Amygdala (tissue), 56 donors: ENCODE data around the gene MTA1.

ENCODE experiments used
- DNase-seq, 56 donors: peaks; one replicate each; lab custom pipeline; 2025; lab: John Stamatoyannopoulos, UW

Gene MTA1

GRCh38 chr14:105455766-105456660, 36.4 kb downstream of the MTA1 start:
- DNase-seq = no peak

GRCh38 chr14:105456736-105457617, 37.4 kb downstream of the MTA1 start:
- no peak for DNase-seq

GRCh38 chr14:105458010-105458409, 38.4 kb downstream of the MTA1 start:
- DNase-seq = no peak

- DNase-seq = no peak
Observed at GRCh38 chr14:105458571-105458970, 38.9 kb downstream of the MTA1 start.

GRCh38 chr14:105460116-105460515, 40.5 kb downstream of the MTA1 start:
- no peak for DNase-seq

GRCh38 chr14:105460616-105461015, 41.0 kb downstream of the MTA1 start:
- DNase-seq = no peak

- DNase-seq = no peak
Observed at GRCh38 chr14:105461903-105462302, 42.3 kb downstream of the MTA1 start.

- DNase-seq = no peak
Observed at GRCh38 chr14:105464501-105464900, 44.9 kb downstream of the MTA1 start.

GRCh38 chr14:105465209-105466031, 45.8 kb downstream of the MTA1 start:
- no peak for DNase-seq

- DNase-seq = no peak
Observed at GRCh38 chr14:105466531-105467248, 47.1 kb downstream of the MTA1 start.

- DNase-seq = no peak
Observed at GRCh38 chr14:105467249-105467941, 47.8 kb downstream of the MTA1 start.

GRCh38 chr14:105467942-105468471, 48.4 kb downstream of the MTA1 start:
- no peak for DNase-seq

GRCh38 chr14:105468621-105469241, 49.1 kb downstream of the MTA1 start:
- DNase-seq = peak in 14 of 56 donors; percentile 10 to 72 (median 32)

- no peak for DNase-seq
Observed at GRCh38 chr14:105469456-105470349, 50.1 kb downstream of the MTA1 start.

GRCh38 chr14:105470350-105471296, 51.0 kb downstream of the MTA1 start:
- DNase-seq = no peak

- peak in 8 of 56 donors; percentile 4 to 43 (median 18) for DNase-seq
Observed at GRCh38 chr14:105471297-105471821, 51.7 kb downstream of the MTA1 start.
